GM13977 (cell line): ENCODE measurements around the gene SNCB.

ENCODE experiments used
- DNase-seq: peaks from one replicate; pipeline ENCODE4 v3.0.0; 2012; ENCODE audit warnings: low spot score
- in situ Hi-C: fragments of 300-500 bp; cut with MboI; formaldehyde crosslinking; loops from one replicate; pipeline ENCODE4 v1.12.0; 2022; ENCODE audit warnings: low sequenced_read_pairs, low pct_unique_long_range_greater_than_20kb, mixed read lengths, inconsistent platforms; ENCODE audit not compliant: unreplicated experiment
- TF ChIP-seq, protein P1 (sequence below): IDR thresholded peaks from 2 replicates; pipeline ENCODE4 v1.5.1; 2012; ENCODE audit warnings: mild to moderate bottlenecking, control low read depth; ENCODE audit not compliant: insufficient read depth; ENCODE audit errors: extremely low read depth, missing control alignments

Gene SNCB

DNA sequence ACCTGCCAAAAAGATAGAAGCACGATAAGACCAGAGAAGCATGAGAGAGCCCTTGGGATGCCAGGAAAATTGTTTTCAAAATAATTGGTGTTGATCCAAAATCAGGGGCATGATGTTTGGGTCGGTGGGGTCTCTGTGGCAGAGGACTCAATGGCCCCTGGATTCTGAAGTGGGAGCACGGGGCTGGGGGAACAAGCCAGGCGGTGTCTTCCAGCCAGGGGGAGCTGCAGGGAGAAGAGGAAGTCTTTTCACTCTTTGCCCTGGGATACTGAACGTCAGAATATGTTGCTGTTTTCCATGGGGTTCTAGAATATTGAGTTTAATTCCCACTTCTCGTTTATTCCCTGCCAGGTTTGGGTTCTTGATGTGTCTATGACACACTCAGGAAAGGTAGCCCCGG lies 37.3 kb upstream of the SNCB start:
- in situ Hi-C loops, result loop anchor here (10.0 to 25.0 kb wide), 2 partner anchors 287 to 445 kb away; no protein-coding TSS in a partner anchor
- TF ChIP-seq, protein P1, sequence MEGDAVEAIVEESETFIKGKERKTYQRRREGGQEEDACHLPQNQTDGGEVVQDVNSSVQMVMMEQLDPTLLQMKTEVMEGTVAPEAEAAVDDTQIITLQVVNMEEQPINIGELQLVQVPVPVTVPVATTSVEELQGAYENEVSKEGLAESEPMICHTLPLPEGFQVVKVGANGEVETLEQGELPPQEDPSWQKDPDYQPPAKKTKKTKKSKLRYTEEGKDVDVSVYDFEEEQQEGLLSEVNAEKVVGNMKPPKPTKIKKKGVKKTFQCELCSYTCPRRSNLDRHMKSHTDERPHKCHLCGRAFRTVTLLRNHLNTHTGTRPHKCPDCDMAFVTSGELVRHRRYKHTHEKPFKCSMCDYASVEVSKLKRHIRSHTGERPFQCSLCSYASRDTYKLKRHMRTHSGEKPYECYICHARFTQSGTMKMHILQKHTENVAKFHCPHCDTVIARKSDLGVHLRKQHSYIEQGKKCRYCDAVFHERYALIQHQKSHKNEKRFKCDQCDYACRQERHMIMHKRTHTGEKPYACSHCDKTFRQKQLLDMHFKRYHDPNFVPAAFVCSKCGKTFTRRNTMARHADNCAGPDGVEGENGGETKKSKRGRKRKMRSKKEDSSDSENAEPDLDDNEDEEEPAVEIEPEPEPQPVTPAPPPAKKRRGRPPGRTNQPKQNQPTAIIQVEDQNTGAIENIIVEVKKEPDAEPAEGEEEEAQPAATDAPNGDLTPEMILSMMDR, result no peak
- DNase-seq, result no peak

DNA sequence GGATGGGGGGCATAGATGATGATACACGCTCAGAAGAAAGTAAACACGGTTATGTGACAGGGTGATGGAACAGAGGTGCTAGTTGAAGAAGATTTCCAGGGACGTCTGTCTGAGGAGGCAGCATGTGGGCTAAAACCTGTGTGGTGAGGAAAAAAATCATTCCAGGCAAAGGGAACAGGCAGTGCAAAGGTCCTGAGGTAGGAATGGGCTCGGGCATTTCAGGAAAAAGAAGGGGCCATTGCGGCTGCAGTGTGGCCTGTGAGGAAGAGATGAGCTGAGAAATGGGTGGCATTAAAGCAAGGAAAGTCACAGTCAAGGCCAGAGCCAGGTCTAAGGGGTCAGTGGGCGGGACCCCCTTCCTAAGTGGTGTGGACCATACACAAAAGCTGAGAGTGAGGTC lies 35.2 kb upstream of the SNCB start:
- TF ChIP-seq, protein P1, result no peak
- in situ Hi-C loops, result loop anchor here (10.0 to 25.0 kb wide), 2 partner anchors 289 to 447 kb away; no protein-coding TSS in a partner anchor
- no peak for DNase-seq

DNA sequence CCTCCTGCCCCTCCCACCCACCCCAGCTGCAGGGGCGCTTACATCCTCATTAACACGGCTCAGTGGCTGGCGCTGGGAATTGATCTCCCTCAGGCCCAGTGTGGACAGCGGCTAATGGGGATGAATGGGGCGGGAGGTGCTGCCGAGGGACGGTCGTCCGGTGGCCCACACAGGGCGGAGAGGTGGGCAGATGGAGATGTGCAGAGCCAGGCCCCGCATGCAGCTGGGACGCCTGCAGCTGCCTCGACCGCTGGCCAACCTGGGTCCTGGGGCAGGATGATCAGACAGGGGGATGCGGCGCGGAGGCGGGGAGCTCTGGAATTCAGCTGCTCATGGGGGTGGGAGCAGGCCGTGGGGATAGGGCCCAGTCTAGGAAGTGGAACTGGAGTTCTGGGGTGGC lies 34.6 kb upstream of the SNCB start:
- DNase-seq, result no peak
- TF ChIP-seq, protein P1, result no peak
- in situ Hi-C loops, result loop anchor here (10.0 to 25.0 kb wide), 2 partner anchors 290 to 447 kb away; no protein-coding TSS in a partner anchor

DNA sequence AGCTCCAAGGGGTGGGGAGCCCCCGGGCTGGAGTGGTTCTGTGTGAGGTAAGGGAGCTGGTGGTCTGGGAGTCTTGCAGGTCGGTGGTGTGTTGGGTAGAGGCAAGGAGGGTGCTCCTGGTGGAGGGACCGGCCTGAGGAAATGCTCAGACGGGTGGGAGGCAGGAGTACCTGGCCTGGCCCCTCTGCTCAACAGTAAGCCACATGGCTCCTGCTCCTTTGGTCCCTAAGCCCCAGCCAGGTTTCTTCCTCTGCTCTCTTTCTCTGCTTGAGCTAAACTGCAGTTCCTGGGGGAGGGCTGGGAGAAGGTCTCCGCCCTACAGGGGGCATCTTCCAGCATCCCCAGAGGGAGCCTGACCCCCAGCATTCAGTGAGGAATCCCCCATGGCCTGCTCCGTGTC lies 34.1 kb upstream of the SNCB start:
- in situ Hi-C loops, result loop anchor here (10.0 to 25.0 kb wide), 2 partner anchors 290 to 448 kb away; no protein-coding TSS in a partner anchor

DNA sequence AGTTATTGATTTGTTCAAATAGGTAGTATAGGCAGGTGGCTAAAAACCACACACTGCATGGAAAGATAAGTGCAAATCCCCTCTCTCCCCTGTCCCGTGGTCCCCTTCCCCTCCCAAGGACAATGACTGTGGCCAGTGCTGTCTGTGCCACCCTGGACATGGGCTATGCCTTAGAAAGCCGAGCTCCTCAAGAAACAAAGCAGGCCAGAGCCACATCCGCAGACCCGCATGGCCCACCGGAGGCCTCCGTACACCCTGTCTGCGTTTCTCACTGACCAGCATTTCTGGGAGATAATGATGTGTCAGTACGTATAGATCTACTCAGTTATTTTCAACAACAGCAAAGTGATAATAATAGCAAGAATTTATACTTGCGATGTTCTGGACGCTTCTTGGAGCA lies 33.2 kb upstream of the SNCB start:
- in situ Hi-C loops, result loop anchor here (10.0 to 25.0 kb wide), 2 partner anchors 291 to 449 kb away; no protein-coding TSS in a partner anchor
- TF ChIP-seq, protein P1, result no peak
- DNase-seq, result no peak

More for the DNA sequence above, 34.1 kb upstream of the SNCB start:
- TF ChIP-seq, protein P1, result no peak
- DNase-seq, result no peak

DNA sequence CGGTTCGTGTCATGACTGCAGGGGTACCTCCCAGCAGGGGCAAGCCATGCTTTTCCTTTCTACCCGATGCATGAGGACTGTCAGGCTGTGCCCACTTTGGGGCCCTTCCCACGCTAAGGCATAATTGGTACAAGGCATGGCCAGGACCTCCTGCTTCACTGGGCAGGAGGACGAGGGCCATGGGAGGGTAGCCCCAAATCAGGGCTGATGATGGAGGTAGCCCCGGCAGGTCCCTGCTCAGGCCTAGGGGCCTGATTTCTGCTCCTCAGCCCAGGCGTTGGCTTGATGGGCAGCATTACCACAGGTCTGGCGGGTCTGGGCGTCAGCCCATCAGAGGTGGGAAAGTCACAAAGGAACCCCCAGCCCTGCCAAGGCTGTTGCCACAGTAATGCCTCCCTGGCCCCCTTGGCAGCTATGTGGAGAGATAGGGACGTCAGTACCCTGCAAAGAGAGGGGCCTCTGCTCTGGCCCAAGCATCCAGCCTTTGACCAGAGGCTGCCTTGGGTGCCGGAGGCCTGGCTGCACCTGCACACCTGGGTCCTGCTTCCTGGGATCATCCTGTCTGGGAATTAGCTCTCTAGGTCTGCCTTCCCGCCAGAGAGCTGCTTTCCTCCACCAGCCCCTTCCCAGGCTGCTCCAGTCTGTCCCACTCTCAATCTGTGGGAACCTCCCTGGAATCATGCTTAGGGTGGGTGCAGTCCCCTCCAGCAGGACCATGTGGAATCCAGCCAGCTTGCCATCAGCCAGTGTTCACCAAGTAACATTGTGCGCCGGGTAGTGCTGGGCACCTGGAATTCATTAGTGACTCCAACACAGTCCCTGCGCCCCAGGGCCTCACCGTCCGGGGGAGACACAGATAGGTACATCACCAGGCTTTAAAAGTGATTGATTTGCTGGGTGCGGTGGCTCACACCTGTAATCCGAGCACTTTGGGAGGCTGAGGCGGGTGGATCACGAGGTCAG lies 32.3 kb upstream of the SNCB start:
- TF ChIP-seq, protein P1, result no peak
- no peak for DNase-seq
- in situ Hi-C loops, result loop anchor here (10.0 to 25.0 kb wide), 2 partner anchors 292 to 450 kb away; no protein-coding TSS in a partner anchor
